Testis (tissue), 3 donors: Measurements from ENCODE around the gene CHST3. TPM values are rescaled to one million over a fixed set of nuclear protein-coding genes. Genes with fewer than 3 reads are reported as not detected.

ENCODE experiments used
- DNase-seq: peaks from one replicate; pipeline ENCODE4 v3.0.0-alpha.2; 2019
- H3K27ac ChIP-seq, 2 donors: fragments of 200-600 bp; sonication (generic); one replicate each; pipeline ENCODE4 v1.5.1; 2019
- H3K27me3 ChIP-seq: fragments of 200-600 bp; sonication (generic); one replicate; pipeline ENCODE4 v1.5.1; 2019
- H3K36me3 ChIP-seq: fragments of 200-600 bp; sonication (generic); one replicate; pipeline ENCODE4 v1.5.1; 2017; ENCODE audit warnings: low read depth; ENCODE audit errors: missing control alignments
- H3K4me1 ChIP-seq: fragments of 200-600 bp; sonication (generic); one replicate; pipeline ENCODE4 v1.5.1; 2019
- H3K4me3 ChIP-seq, 2 donors: fragments of 200-600 bp; sonication (generic); one replicate each; pipeline ENCODE4 v1.5.1; 2017 to 2019
- H3K9me3 ChIP-seq: fragments of 200-600 bp; sonication (generic); one replicate; pipeline ENCODE4 v1.5.1; 2017
- POLR2A ChIP-seq: fragments of 450-650 bp; IDR thresholded peaks from one replicate; pipeline ENCODE4 v1.6.1; 2017; ENCODE audit warnings: antibody characterized with exemption, mild to moderate bottlenecking, moderate library complexity
- WGBS, 2 donors: methylation state at CpG; one replicate each; pipeline ENCODE4 v1.1.5; 2018; 5-methylcytosine and 5-hydroxymethylcytosine counted together
- intact Hi-C: fragments of 100-400 bp; cut with DNase I; formaldehyde crosslinking; loops from one replicate; pipeline ENCODE4 v1.15.1; 2023; ENCODE audit warnings: low total_unique reads
- polyA plus RNA-seq: library from polyadenylated mRNA; stranded (reverse); fragments of 350-450 nt; fragmentation: Illumina TruSeq; extraction: RNeasy Lipid Tissue Mini Kit (QIAGEN cat#74804); gene quantifications from one replicate; pipeline ENCODE4 v1.2.3, GENCODE V29; 2014; ENCODE audit warnings: low read depth, low replicate concordance; ENCODE audit not compliant: insufficient read depth
- total RNA-seq, 2 donors: library from RNA; depleted of rRNA; stranded (reverse); fragments of >200 nt; gene quantifications; one replicate each; pipeline ENCODE4 v1.2.3, GENCODE V29; 2016
- TF ChIP-seq, protein P1 (sequence below), 3 experiments: fragments of 450-650 bp in 2 of 3; fragments of 200-600 bp in 1 of 3; sonication (generic) in 1 of 3; IDR thresholded peaks; one replicate each; pipeline ENCODE4 v1.5.1; 2016 to 2019; ENCODE audit warnings: antibody characterized with exemption in 3 of 3, mild to moderate bottlenecking in 2 of 3, moderate library complexity in 1 of 3

CHST3 gene
- total and polyA plus RNA-seq, 3 donors from 2014 or later, result 55.3 to 218 (median 107) TPM

DNA sequence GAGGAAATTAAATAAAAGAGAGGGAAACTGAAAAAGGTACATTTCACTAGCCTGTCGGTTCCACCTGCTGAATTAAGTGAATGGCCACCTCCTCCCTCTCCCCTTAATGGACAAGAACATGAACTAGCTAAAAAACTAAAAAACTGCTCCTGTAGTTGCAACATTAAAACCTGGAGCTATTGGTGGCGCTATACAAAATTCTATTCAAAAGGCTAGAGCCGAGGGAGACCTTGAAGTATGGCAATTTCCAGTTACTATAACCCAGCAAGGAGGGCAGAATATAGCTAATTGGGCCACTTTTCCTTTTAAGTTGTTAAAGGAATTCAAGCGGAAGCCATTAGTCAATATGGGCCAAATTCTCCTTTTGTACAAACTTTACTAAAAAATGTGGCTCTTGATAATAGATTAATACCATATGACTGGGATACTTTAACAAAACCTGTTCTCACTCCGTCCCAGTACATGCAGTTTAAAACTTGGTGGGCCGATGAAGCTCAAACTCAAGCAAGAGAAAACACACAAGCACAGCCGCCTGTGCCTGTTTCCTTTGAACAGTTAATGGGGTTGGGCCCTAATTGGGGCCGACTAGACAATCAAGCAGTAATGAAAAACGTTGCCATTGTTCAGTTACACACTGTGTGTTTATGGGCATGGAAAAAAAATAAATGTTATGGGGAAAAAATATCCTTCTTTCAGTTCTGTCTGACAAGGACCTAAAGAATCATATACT lies 6.5 kb upstream of the CHST3 start:
- no peak for DNase-seq
- H3K4me3 ChIP-seq, result no peak overlapping the region
- WGBS, 2 donors, result 62 to 71% methylated on average over 9 of the region's 9 CpGs
- intact Hi-C loops, result no loop called here
- H3K9me3 ChIP-seq, result no peaks in the 10 kb centered on the region
- peaks cover 5% of the 10 kb centered on the region for H3K4me1 ChIP-seq
- peak overlapping the region in 1 of 2 donors; percentile 37 for H3K27ac ChIP-seq
- no peaks in the 10 kb centered on the region for H3K36me3 ChIP-seq
- TF ChIP-seq, protein P1, sequence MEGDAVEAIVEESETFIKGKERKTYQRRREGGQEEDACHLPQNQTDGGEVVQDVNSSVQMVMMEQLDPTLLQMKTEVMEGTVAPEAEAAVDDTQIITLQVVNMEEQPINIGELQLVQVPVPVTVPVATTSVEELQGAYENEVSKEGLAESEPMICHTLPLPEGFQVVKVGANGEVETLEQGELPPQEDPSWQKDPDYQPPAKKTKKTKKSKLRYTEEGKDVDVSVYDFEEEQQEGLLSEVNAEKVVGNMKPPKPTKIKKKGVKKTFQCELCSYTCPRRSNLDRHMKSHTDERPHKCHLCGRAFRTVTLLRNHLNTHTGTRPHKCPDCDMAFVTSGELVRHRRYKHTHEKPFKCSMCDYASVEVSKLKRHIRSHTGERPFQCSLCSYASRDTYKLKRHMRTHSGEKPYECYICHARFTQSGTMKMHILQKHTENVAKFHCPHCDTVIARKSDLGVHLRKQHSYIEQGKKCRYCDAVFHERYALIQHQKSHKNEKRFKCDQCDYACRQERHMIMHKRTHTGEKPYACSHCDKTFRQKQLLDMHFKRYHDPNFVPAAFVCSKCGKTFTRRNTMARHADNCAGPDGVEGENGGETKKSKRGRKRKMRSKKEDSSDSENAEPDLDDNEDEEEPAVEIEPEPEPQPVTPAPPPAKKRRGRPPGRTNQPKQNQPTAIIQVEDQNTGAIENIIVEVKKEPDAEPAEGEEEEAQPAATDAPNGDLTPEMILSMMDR (IDR thresholded peaks at IDR 0.05), result peak in 1 of 3 experiments; percentile 20
- TF ChIP-seq POLR2A, result no peak
- no peaks in the 10 kb centered on the region for H3K27me3 ChIP-seq

DNA sequence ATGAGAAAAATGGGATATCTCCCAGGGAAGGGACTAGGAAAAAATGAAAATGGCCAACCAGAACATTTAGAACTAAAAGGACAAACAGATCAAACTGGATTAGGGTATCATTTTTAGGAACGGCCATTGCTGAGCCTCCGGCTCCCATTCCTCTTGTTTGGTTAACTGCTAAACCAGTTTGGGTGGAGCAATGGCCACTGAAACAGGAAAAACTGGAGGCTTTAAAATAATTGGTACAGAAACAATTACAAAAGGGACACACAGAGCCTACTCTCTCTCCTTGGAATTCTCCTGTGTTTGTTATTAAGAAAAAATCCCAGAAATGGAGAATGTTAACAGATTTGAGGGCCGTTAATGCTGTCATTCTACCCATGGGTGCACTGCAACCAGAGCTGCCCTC lies 4.7 kb upstream of the CHST3 start:
- DNase-seq, result no peak
- WGBS, 2 donors, result 65 to 70% methylated on average over 3 of the region's 3 CpGs
- H3K27ac ChIP-seq, result no peak overlapping the region

DNA sequence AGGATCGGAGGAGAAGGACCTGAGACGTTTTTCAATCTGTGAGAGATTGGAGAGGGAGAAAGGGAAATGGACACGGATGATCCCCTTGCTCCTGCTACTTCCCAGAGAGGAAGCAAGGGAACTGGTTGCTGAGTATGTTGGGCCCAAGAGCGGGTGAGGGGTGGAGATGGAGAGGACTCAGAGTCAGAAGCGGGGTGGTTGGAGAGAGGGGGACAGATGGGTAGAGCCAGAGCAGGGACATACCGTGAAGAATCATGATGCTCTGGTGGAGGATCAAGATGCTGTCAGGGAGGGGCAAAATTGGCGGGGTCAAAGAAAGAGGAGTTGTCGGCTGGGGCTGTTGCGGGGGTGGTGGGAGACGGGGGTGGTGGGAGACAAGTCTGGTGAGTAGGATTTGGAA lies 2.4 kb upstream of the CHST3 start:
- intact Hi-C loops, result loop anchor here (10.0 kb wide), 2 partner anchors 83 to 373 kb away; no protein-coding TSS in a partner anchor
- WGBS, 2 donors, result 92 to 96% methylated on average over 10 of the region's 10 CpGs
- TF ChIP-seq POLR2A, result no peak
- TF ChIP-seq, protein P1 (IDR thresholded peaks at IDR 0.05), result no peak
- H3K27ac ChIP-seq, result no peak overlapping the region
- no peak overlapping the region for H3K4me3 ChIP-seq
- no peak for DNase-seq
- H3K4me1 ChIP-seq, result peaks cover 16% of the 10 kb centered on the region
- no peaks in the 10 kb centered on the region for H3K27me3 ChIP-seq
- no peaks in the 10 kb centered on the region for H3K36me3 ChIP-seq
- H3K9me3 ChIP-seq, result no peaks in the 10 kb centered on the region

More for the DNA sequence above, 4.7 kb upstream of the CHST3 start:
- no peaks in the 10 kb centered on the region for H3K9me3 ChIP-seq
- intact Hi-C loops, result no loop called here
- no peak overlapping the region for H3K4me3 ChIP-seq
- H3K4me1 ChIP-seq, result peaks cover 13% of the 10 kb centered on the region
- TF ChIP-seq, protein P1 (IDR thresholded peaks at IDR 0.05), result no peak
- TF ChIP-seq POLR2A, result no peak
- no peaks in the 10 kb centered on the region for H3K27me3 ChIP-seq
- H3K36me3 ChIP-seq, result no peaks in the 10 kb centered on the region

DNA sequence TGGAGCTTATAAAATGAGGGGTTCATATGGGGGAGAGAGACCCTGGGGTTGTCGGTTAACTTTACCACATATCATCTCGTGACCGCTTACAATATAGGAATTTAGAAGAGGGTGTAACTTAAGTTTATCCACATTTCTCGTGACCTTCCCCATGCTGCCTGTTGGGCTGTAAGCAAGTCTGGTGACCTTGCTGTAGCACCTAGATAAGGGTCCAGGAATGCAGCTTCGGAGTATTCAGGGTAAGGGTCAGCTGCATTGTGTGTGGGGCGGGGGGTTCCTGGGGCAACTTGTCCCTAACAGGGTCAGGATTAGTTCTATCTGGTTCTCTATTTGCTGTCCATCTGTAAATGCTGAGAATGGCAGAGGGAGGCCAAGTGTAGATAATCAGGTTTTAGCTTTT lies 1.3 kb upstream of the CHST3 start:
- Histone ChIP-seq H3K27ac (peak overlapping the region; percentile 94 to 97), H3K4me3 (no peak overlapping the region), H3K36me3 (no peaks in the 10 kb centered on the region), H3K4me1 (peaks cover 25% of the 10 kb centered on the region), H3K27me3 (no peaks in the 10 kb centered on the region), H3K9me3 (no peaks in the 10 kb centered on the region)
- TF ChIP-seq, protein P1 (IDR thresholded peaks at IDR 0.05), result no peak
- no peak for TF ChIP-seq POLR2A
- no peak for DNase-seq
- 56 to 62% methylated on average over 5 to 6 of the region's 6 CpGs for WGBS, 2 donors
- intact Hi-C loops, result loop anchor here (10.0 kb wide), 2 partner anchors 82 to 372 kb away; no protein-coding TSS in a partner anchor
